ENCODE data around the gene PAM. TPM values are rescaled to one million over a fixed set of nuclear protein-coding genes. Genes with fewer than 3 reads are reported as not detected.

Gene PAM
- total and polyA plus RNA-seq, 11 donors, result 569 to 1,548 (median 1,087) TPM

GRCh38 chr5:102713682-102714231 lies 41.3 kb upstream of the PAM start:
- Histone ChIP-seq H3K9me3 (peaks cover 0 to 3% (median 0%) of the 10 kb centered on the region in 12 donors), H3K27ac (no peak overlapping the region), H3K4me1 (peaks cover 0 to 3% (median 0%) of the 10 kb centered on the region in 12 donors), H3K4me3 (no peak overlapping the region), H3K36me3 (no peaks in the 10 kb centered on the region), H3K27me3 (no peaks in the 10 kb centered on the region)
- intact Hi-C loops (cut with DNase I), result no loop called here
- no peak for TF ChIP-seq POLR2A (IDR thresholded peaks at IDR 0.05)
- TF ChIP-seq, protein P1, sequence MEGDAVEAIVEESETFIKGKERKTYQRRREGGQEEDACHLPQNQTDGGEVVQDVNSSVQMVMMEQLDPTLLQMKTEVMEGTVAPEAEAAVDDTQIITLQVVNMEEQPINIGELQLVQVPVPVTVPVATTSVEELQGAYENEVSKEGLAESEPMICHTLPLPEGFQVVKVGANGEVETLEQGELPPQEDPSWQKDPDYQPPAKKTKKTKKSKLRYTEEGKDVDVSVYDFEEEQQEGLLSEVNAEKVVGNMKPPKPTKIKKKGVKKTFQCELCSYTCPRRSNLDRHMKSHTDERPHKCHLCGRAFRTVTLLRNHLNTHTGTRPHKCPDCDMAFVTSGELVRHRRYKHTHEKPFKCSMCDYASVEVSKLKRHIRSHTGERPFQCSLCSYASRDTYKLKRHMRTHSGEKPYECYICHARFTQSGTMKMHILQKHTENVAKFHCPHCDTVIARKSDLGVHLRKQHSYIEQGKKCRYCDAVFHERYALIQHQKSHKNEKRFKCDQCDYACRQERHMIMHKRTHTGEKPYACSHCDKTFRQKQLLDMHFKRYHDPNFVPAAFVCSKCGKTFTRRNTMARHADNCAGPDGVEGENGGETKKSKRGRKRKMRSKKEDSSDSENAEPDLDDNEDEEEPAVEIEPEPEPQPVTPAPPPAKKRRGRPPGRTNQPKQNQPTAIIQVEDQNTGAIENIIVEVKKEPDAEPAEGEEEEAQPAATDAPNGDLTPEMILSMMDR (IDR thresholded peaks at IDR 0.05), result no peak
- DNase-seq (no peak), ATAC-seq (no peak)
- WGBS, 4 donors, result 53 to 61% (median 58%) methylated on average over 6 of the region's 6 CpGs

DNA sequence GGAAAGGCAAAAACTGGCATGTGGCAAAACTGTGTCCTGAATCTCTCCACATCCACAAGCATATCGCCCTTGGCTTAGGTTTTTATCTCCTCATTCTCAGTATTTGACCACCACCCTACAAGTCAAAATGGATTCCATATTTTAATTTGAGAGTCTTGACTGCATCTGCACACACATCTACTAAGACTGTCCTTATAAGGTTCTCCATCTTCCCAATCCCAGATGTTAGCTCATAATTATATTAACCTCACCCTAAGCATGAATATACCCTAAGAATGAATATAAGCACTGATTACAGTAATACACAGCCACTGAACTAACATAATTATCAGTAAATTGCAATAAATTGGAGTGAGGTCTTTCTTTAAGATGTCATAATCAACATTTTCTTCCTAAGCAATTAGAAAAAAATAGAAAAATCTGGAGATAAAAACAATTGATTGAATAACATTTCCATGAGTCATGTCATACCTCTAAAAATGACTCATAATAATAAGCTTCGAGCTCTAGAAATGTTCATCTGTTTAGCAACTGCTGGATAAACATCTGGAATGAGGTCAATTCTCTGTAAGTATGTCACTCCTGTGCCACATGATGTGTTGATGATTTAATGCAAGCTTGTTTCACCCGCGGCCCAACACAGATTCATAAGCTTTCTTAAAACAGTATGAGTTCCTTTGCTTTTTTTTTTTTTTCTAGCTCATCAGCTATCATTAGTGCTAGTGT lies 39.9 kb upstream of the PAM start:
- intact Hi-C loops (cut with DNase I), result no loop called here
- no peaks in the 10 kb centered on the region for H3K9me3 ChIP-seq
- no peak overlapping the region for H3K27ac ChIP-seq
- 70 to 83% (median 78%) methylated on average over 4 of the region's 4 CpGs for WGBS, 4 donors
- DNase-seq, result no peak
- no peaks in the 10 kb centered on the region for H3K27me3 ChIP-seq
- no peak for TF ChIP-seq POLR2A (IDR thresholded peaks at IDR 0.05)
- TF ChIP-seq, protein P1 (IDR thresholded peaks at IDR 0.05), result no peak
- H3K4me3 ChIP-seq, result no peak overlapping the region
- ATAC-seq, result no peak
- H3K36me3 ChIP-seq, result no peaks in the 10 kb centered on the region
- H3K4me1 ChIP-seq, result peaks cover 0 to 3% (median 0%) of the 10 kb centered on the region in 12 donors

DNA sequence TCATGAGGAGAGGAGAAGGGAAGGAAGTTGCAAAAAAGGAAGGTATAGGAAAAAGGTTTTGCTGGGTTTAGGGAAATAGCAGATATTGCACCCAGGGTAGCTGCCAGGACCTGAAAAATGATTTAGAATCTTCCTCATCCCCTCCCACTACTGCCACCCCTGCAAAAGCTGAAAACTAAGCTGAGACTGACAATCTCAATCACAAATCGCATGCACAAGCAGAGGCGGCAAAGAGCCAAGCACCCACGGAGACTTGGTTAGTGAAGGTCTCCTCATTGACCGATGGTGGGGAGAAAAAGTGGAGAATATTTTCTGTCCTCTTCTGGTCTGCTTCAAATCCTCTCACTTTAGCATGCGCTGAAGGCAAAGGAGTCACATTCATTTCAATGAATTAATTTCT lies 39.1 kb upstream of the PAM start:
- H3K27ac ChIP-seq, result no peak overlapping the region
- peaks cover 0 to 3% (median 0%) of the 10 kb centered on the region in 12 donors for H3K4me1 ChIP-seq
- 92 to 97% (median 94%) methylated on average over 5 of the region's 5 CpGs for WGBS, 4 donors
- intact Hi-C loops (cut with DNase I), result no loop called here
- no peak for ATAC-seq
- no peak for TF ChIP-seq POLR2A (IDR thresholded peaks at IDR 0.05)
- TF ChIP-seq, protein P1 (IDR thresholded peaks at IDR 0.05), result no peak
- no peaks in the 10 kb centered on the region for H3K36me3 ChIP-seq
- no peak overlapping the region for H3K4me3 ChIP-seq
- H3K9me3 ChIP-seq, result no peaks in the 10 kb centered on the region
- DNase-seq, result no peak
- no peaks in the 10 kb centered on the region for H3K27me3 ChIP-seq

DNA sequence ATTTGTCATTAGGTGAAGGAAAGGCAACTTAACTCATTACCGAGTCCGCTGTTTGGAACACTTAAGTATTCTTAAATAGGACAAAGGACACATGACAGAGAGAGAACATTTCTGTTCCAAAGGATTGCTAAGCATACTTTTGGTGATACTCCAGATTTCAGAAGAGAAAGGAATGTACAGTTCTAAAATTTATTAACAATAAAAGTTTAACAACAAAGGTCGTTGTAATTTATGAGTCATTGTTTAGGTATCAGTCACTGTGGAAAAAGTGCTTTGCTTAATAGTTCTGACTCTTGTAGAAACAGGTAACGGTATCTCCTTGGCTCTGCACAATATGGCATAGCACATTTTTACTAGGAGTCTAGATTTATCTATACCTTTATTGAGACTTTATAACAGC lies 36.3 kb upstream of the PAM start:
- DNase-seq, result no peak
- Histone ChIP-seq H3K27me3 (no peaks in the 10 kb centered on the region), H3K4me1 (peaks cover 0 to 1% (median 0%) of the 10 kb centered on the region in 12 donors), H3K27ac (no peak overlapping the region), H3K36me3 (no peaks in the 10 kb centered on the region), H3K4me3 (no peak overlapping the region), H3K9me3 (no peaks in the 10 kb centered on the region)
- WGBS, 4 donors, result 68 to 80% (median 80%) methylated on average over 4 of the region's 4 CpGs
- intact Hi-C loops (cut with DNase I), result no loop called here
- no peak for TF ChIP-seq POLR2A (IDR thresholded peaks at IDR 0.05)
- TF ChIP-seq, protein P1 (IDR thresholded peaks at IDR 0.05), result no peak
- ATAC-seq, result no peak

All from heart left ventricle (tissue), 16 donors.